GM23338 (cell line): Measurements from ENCODE around the gene GRIK1.

Experiments used
- CREB1 ChIP-seq: fragments of 250-450 bp; sonication (Bioruptor Pico); IDR thresholded peaks from 2 replicates; pipeline ENCODE4 v1.5.0; 2020; ENCODE audit warnings: low read depth, mild to moderate bottlenecking, moderate library complexity
- ETS1 ChIP-seq: IDR thresholded peaks from 2 replicates; pipeline ENCODE4 v1.6.1; 2016; ENCODE audit warnings: antibody characterized with exemption
- EZH2 ChIP-seq: fragments of 200-600 bp; sonication (generic); IDR thresholded peaks from one replicate; pipeline ENCODE4 v1.8.0; 2017; ENCODE audit warnings: antibody characterized with exemption, mild to moderate bottlenecking, low read depth; ENCODE audit not compliant: unreplicated experiment
- EZH2phosphoT487 ChIP-seq: fragments of 200-600 bp; sonication (generic); IDR thresholded peaks from one replicate; pipeline ENCODE4 v1.8.1; 2018; ENCODE audit warnings: antibody characterized with exemption; ENCODE audit not compliant: unreplicated experiment
- JUNB ChIP-seq: IDR thresholded peaks from one replicate; pipeline ENCODE4 v1.6.1; 2016; ENCODE audit warnings: antibody characterized with exemption; ENCODE audit not compliant: unreplicated experiment
- NANOG ChIP-seq: IDR thresholded peaks from 2 replicates; pipeline ENCODE4 v1.6.1; 2016; ENCODE audit warnings: antibody characterized with exemption, borderline replicate concordance
- POLR2AphosphoS5 ChIP-seq: IDR thresholded peaks from 2 replicates; pipeline ENCODE4 v1.6.1; 2016; ENCODE audit warnings: antibody characterized with exemption, low read depth
- REST ChIP-seq: IDR thresholded peaks from one replicate; pipeline ENCODE4 v1.6.1; 2018; ENCODE audit warnings: antibody characterized with exemption; ENCODE audit not compliant: unreplicated experiment
- STAT1 ChIP-seq: IDR thresholded peaks from one replicate; pipeline ENCODE4 v1.6.1; 2016; ENCODE audit warnings: antibody characterized with exemption; ENCODE audit not compliant: unreplicated experiment
- ZNF114 ChIP-seq: fragments of 250-450 bp; sonication (Bioruptor Pico); IDR thresholded peaks from 2 replicates; pipeline ENCODE4 v1.5.0; 2020; ENCODE audit warnings: mild to moderate bottlenecking, moderate library complexity
- TF ChIP-seq, protein P1 (sequence below), 2 experiments: fragments of 200-600 bp in 1 of 2; sonication (generic) in 1 of 2; conservative IDR thresholded peaks; 2 replicates each; pipeline versions ENCODE4 v1.5.1 to v1.6.1; 2016 to 2017; ENCODE audit warnings: antibody characterized with exemption in 2 of 2, low read depth in 2 of 2, mild to moderate bottlenecking in 2 of 2, moderate library complexity in 1 of 2

GRCh38 chr21:29661672-29662442 lies 277.9 kb downstream of the GRIK1 start:
- no peak for TF ChIP-seq EZH2phosphoT487
- TF ChIP-seq, protein P1, sequence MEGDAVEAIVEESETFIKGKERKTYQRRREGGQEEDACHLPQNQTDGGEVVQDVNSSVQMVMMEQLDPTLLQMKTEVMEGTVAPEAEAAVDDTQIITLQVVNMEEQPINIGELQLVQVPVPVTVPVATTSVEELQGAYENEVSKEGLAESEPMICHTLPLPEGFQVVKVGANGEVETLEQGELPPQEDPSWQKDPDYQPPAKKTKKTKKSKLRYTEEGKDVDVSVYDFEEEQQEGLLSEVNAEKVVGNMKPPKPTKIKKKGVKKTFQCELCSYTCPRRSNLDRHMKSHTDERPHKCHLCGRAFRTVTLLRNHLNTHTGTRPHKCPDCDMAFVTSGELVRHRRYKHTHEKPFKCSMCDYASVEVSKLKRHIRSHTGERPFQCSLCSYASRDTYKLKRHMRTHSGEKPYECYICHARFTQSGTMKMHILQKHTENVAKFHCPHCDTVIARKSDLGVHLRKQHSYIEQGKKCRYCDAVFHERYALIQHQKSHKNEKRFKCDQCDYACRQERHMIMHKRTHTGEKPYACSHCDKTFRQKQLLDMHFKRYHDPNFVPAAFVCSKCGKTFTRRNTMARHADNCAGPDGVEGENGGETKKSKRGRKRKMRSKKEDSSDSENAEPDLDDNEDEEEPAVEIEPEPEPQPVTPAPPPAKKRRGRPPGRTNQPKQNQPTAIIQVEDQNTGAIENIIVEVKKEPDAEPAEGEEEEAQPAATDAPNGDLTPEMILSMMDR (conservative IDR thresholded peaks at IDR 0.05; ENCODE audit: low read depth in 2 of 2) = no peak
- no peak for TF ChIP-seq EZH2
- TF ChIP-seq POLR2AphosphoS5 = no peak
- no peak for TF ChIP-seq JUNB
- TF ChIP-seq STAT1 = no peak
- TF ChIP-seq CREB1 (CRISPR knock-in tag) = no peak
- TF ChIP-seq ETS1 = no peak
- no peak for TF ChIP-seq ZNF114 (CRISPR knock-in tag)
- no peak for TF ChIP-seq REST
- TF ChIP-seq NANOG = no peak
